Activated CD4-positive, CD25-positive, alpha-beta regulatory T cell (primary cell): ENCODE data around the gene MTURN.
"Not testable (repeated sequence)": the region's sequence is repeated elsewhere in the genome, so short reads cannot be mapped to it uniquely, and the experiment has no call there.

Experiments used
- DNase-seq, 4 experiments: peaks; one replicate each; lab custom pipeline; 2025; lab: John Stamatoyannopoulos, UW

MTURN gene

DNA sequence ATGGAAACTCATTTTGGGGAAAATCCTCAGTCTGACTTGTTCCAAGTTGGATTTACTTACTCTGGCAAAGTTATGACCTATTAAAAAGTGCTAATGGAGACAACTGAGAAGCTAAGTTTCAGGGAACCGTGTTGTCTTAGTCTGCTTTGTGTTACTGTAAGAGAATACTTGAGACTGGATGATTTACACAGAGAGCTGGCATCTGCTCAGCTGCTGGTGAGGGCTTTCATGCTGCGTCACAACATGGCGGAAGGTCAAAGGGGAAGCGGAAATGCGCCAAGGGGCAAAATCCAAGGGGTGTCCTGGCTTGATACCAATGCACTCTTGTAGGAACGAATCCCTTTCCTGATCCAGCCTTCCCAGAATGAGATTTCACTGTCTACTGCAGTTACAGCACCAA, 46.4 kb downstream of the MTURN start:
- no peak for DNase-seq

GRCh38 chr7:30181736-30182522, 47.1 kb downstream of the MTURN start:
- DNase-seq, result no peak

- DNase-seq, result no peak
Measured at GRCh38 chr7:30182814-30183213, 48.0 kb downstream of the MTURN start.

GRCh38 chr7:30183749-30184369, 49.1 kb downstream of the MTURN start:
- no peak for DNase-seq

DNA sequence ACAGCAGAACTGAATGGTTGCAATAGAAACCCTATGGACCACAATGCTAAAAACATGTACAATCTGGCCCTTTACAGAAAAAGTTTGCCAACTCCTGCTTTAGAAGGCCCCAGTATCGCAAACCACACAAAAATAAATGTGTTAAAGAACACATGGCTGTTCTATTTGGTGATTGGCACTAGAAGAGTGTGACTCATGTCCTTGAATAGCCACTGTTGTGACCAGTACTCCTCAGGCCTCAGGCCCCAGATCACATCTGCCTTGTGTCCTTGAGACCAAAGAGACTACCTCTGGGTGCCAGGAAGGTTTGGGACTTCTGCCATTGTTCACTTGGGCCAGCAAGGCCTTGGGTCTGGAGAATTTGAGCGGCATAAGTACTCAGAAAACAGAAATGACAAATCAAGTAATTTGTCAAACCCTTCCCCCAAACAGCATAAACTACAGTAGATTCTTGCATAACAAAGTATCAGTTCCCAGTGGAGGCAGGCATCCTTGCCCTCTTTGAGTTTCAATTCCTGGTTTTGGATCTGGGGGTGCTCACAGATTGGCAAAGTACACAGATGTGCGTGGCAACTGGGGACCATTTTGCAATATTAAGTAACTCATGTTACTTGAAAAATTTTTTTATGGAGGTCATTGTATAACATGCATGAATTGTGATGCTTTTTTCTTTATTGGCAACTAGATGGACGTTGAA, 50.2 kb downstream of the MTURN start:
- no peak for DNase-seq

DNA sequence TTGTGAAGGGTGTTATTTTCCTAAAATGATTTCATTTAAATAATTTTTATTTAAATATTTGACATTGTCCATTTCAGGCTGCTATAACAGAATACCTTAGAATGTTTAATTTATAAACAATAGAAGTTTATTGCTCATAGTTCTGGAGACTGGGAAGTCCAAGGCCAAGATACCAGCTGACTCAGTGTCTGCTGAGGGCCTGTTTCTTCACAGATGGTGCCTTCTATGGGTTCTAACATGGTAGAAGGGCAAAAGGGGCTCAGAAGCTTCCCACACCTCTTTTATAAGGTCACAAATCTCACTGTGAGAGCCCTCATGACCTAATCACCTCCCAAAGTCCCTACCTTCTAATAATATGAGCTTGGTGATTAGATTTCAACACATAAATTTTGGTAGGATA, 50.7 kb downstream of the MTURN start:
- no peak for DNase-seq

- DNase-seq, result no peak
Measured at GRCh38 chr7:30186725-30187124, 51.9 kb downstream of the MTURN start.

DNA sequence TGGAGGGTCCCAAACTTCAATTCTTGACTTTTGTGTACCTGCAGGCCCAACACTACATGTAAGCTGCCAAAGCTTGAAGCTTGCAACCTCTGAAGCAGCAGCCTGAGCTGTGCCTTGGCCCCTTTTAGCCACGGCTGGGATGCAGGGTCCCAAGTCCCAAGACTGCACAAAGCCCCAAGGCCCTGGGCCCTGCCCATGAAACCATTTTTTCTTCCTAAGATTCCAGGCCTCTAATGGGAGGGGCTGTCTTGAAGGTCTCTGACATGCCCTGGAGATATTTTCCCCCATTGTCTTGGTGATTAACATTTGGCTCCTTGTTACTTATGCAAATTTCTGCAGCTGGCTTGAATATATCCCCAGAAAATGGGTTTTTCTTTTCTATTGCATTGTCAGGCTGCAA, 52.7 kb downstream of the MTURN start:
- DNase-seq, result no peak

DNA sequence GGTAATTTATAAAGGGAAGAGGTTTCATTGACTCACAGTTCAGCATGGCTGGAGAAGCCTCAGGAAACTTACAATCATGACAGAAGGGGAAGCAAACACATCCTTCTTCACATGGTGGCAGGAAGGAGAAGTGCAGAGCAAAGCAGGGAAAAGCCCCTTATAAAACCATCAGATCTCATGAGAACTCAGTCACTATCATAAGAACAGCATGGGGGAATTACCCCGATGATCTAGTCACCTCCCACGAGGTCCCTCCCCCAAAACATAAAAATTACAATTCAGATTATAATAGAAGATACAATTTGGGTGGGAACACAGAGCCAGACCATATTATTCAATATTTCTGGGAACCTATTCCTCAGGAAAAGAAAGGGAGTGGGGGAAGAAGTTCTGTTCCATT, 53.6 kb downstream of the MTURN start:
- DNase-seq, result not testable (repeated sequence)

- no peak for DNase-seq
Measured at GRCh38 chr7:30188811-30189210, 54.0 kb downstream of the MTURN start.

DNA sequence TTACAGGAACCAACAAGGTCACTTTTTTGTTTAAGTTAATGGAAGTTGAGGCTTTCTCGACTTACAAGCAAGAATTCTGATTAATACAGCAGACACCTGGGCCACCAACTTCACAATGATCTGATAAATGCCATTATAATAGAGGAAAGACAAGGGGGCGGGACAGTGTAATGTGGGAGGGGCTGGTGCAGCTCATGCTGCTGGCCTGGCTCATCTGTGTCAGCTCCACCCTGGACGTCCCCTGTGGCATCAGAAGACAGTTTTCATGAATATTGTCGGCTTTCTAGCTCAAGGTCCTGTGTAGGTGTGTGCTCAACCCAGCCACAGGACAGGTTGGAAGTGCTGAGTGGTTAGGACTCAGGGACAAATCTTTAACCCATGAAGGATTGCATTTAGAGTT, 57.0 kb downstream of the MTURN start:
- no peak for DNase-seq

DNA sequence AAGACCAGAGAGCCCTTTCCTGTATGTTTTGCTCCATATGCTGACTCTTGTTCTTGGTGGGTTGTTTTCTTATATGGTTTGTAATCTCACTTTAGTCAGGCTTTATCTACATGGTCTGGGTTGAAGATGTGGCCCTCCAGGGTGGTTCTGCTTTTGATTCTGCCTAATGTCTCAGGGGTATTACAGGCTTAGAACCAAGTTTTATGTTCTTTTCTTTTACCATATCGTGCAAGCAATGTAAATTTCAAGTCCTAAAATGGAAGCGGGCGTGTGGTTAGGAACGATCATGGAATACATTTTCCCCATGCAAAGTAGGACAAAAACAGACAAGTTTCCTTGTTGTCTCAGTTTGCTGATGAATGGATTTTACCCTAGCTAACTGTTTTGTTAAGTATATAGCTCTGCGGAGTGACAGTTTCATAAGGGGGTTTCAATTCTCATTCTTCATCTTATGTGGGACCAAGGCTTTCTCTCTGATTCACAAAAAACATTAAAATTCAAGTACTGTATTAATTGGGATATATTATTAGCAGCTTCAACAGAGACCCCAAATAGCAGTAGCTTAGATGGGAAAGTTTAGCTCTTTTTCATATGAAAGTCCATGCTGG, 58.7 kb downstream of the MTURN start:
- DNase-seq, result no peak

- no peak for DNase-seq
Measured at GRCh38 chr7:30196408-30196807, 61.6 kb downstream of the MTURN start.

DNA sequence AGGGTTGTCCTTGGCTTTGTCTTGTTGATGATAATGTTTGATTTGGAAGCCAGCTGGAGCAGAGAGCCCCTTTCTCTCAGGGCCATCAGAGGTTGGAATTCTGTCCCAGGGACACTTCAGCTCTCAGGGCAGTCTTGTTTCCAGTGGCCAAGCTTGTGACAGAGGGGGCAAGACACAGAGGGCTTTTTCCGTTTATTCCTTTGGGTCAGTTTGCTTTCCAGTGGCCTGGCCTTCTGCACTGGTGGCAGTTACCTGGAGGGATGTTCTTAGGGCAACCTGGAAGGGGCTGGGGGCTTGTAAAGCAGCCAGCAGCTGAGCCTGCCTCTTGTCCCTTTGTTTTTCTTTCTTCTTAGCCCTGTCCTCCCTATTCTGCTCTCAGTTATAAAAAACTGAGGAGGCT, 62.7 kb downstream of the MTURN start:
- no peak for DNase-seq

- DNase-seq, result no peak
Measured at GRCh38 chr7:30199271-30199670, 64.5 kb downstream of the MTURN start.

DNA sequence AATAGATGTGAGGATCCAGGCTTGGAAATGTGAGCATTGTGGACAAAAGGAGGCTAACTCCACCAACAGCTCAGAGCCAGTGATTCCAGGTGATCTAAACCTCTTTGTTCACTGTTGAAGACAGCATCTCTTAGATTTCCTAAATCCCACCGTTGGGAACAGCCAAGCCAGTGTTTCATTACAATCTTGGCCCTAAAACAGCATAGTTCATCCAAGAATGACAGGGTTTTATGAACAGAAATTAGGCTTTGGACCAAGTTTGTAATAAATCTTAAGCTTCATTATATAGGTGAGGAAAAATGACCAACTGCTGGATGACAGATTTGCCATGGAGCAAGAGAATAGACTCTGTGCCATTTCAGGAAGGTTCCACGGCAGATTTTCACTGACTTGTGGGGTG, 65.8 kb downstream of the MTURN start:
- DNase-seq, result no peak

- DNase-seq, result no peak
Measured at GRCh38 chr7:30201161-30201666, 66.4 kb downstream of the MTURN start.

- no peak for DNase-seq
Measured at GRCh38 chr7:30201921-30202320, 67.1 kb downstream of the MTURN start.

DNA sequence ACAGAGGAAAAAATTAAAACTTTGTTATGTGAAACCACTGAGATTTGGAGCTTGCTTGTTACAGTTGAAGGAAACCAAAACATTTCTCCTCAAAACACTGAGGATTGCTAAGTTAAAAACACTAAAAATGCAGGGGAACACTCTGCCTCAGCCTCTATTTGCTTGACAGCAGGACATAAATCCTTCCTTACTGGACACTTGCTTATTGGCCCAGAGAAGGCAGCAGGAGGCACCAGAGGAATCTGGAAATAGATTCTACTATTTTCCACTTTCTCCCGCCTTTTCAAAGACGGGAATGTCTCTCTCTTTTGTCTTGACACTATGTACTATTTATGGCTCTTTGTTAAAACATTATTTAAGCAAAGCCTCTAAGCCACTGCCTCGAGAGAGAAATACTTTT, 67.9 kb downstream of the MTURN start:
- no peak for DNase-seq

GRCh38 chr7:30206491-30206890, 71.7 kb downstream of the MTURN start:
- no peak for DNase-seq

- no peak for DNase-seq
Measured at GRCh38 chr7:30206942-30207341, 72.2 kb downstream of the MTURN start.

DNA sequence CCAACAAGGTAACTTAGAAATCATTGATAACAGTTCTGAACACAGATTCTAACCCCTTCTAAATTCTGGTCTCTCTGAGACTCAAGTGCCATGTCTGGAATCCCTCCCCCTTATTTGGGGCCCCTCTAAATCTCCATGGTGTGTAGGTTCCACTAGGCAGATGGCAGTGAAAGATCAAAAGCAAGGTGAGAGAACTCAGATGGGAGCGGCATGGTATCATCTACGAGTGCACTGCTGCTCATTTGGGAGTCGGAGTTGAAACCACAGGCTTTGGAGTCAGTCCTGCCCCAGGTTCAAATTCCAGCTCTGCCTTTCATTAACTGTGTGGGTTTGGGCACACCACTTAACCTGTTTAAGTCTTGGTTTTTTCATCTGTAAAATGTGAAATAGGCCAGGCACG, 72.6 kb downstream of the MTURN start:
- DNase-seq, result no peak

DNA sequence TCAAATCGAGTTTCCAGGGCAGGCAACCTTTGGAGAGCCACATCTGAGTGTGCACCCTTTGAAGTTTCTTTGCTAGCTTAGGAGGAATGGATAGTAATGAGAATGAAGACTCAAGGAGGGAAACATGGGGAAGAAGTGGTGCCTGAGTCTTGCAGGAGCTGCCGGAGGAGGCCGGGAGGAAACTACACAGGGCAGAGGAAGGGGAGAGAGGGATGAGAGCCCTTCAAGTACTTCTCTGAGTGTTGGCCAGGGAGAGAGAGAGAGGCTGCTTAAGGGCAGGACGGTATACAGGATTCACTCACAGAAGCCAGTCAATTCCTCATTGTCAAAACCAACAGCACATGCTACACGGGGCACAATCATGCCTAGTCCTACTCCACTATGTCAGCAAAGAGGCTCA, 75.2 kb downstream of the MTURN start:
- DNase-seq, result no peak
